SK-N-SH treated with all-trans-retinoic acid at 6 μM for 48 hours (cell line): ENCODE results near the gene SEC24D.

Experiments
- ATAC-seq: fragments of 200-7000 bp; cut with Tn5 transposase; 3 replicates; pipeline ENCODE4 v1.9.1; 2020; ENCODE audit warnings: mild to moderate bottlenecking, moderate library complexity
- ARNTL ChIP-seq: fragments of 450-650 bp; formaldehyde crosslinking; IDR thresholded peaks from 2 replicates; pipeline ENCODE4 v1.5.0; 2020; ENCODE audit warnings: low read depth, mild to moderate bottlenecking, moderate library complexity, borderline replicate concordance
- BACH2 ChIP-seq: fragments of 250-450 bp; sonication (Bioruptor Pico); IDR thresholded peaks from 2 replicates; pipeline ENCODE4 v1.9.0; 2021; ENCODE audit warnings: mild to moderate bottlenecking, borderline replicate concordance
- CSRNP3 ChIP-seq: fragments of 250-450 bp; sonication (Bioruptor Pico); IDR thresholded peaks from 2 replicates; pipeline ENCODE4 v1.5.1; 2021; ENCODE audit warnings: mild to moderate bottlenecking, moderate library complexity
- ESRRG ChIP-seq: fragments of 250-450 bp; sonication (Bioruptor Pico); IDR thresholded peaks from 2 replicates; pipeline ENCODE4 v1.6.1; 2021; ENCODE audit warnings: mild to moderate bottlenecking
- GLIS3 ChIP-seq: fragments of 250-450 bp; sonication (Bioruptor Pico); IDR thresholded peaks from 2 replicates; pipeline ENCODE4 v1.5.0; 2020; ENCODE audit warnings: mild to moderate bottlenecking, moderate library complexity
- ISL1 ChIP-seq: fragments of 250-450 bp; sonication (Bioruptor Pico); IDR thresholded peaks from 2 replicates; pipeline ENCODE4 v2.1.2; 2022; ENCODE audit warnings: mild to moderate bottlenecking, moderate library complexity
- OSR1 ChIP-seq: fragments of 250-450 bp; sonication (Bioruptor Pico); IDR thresholded peaks from 2 replicates; pipeline ENCODE4 v1.8.0; 2022; ENCODE audit warnings: moderate library complexity, mild to moderate bottlenecking, inconsistent platforms
- PATZ1 ChIP-seq: fragments of 250-450 bp; sonication (Bioruptor Pico); IDR thresholded peaks from 2 replicates; pipeline ENCODE4 v1.8.0; 2020; ENCODE audit warnings: mild to moderate bottlenecking, moderate library complexity, borderline replicate concordance
- POU6F1 ChIP-seq: fragments of 250-450 bp; sonication (Bioruptor Pico); IDR thresholded peaks from 2 replicates; pipeline ENCODE4 v1.8.0; 2021; ENCODE audit warnings: low read depth, mild to moderate bottlenecking, moderate library complexity, borderline replicate concordance
- PPARA ChIP-seq: fragments of 250-450 bp; sonication (Bioruptor Pico); IDR thresholded peaks from 2 replicates; pipeline ENCODE4 v1.5.0; 2020; ENCODE audit warnings: mild to moderate bottlenecking, borderline replicate concordance
- RARB ChIP-seq: fragments of 250-450 bp; sonication (Bioruptor Pico); IDR thresholded peaks from 2 replicates; pipeline ENCODE4 v1.8.0; 2021; ENCODE audit warnings: mild to moderate bottlenecking, moderate library complexity
- SNAI2 ChIP-seq: fragments of 250-450 bp; sonication (Bioruptor Pico); IDR thresholded peaks from 2 replicates; pipeline ENCODE4 v1.5.0; 2020; ENCODE audit warnings: mild to moderate bottlenecking, moderate library complexity
- TSHZ2 ChIP-seq: fragments of 250-450 bp; sonication (Bioruptor Pico); IDR thresholded peaks from 2 replicates; pipeline ENCODE4 v1.5.0; 2020; ENCODE audit warnings: mild to moderate bottlenecking, moderate library complexity
- ZC3H10 ChIP-seq: fragments of 250-450 bp; sonication (Bioruptor Pico); IDR thresholded peaks from 2 replicates; pipeline ENCODE4 v1.5.1; 2021; ENCODE audit warnings: mild to moderate bottlenecking, moderate library complexity
- ZFP3 ChIP-seq: fragments of 250-450 bp; sonication (Bioruptor Pico); IDR thresholded peaks from 2 replicates; pipeline ENCODE4 v1.5.0; 2020; ENCODE audit warnings: mild to moderate bottlenecking, moderate library complexity
- ZNF565 ChIP-seq: fragments of 450-650 bp; formaldehyde crosslinking; conservative IDR thresholded peaks from 2 replicates; pipeline ENCODE4 v1.5.0; 2020; ENCODE audit warnings: low read depth, mild to moderate bottlenecking, moderate library complexity
- ZNF70 ChIP-seq: fragments of 450-650 bp; formaldehyde crosslinking; IDR thresholded peaks from 2 replicates; pipeline ENCODE4 v1.5.0; 2020; ENCODE audit warnings: mild to moderate bottlenecking, moderate library complexity

SEC24D gene

DNA sequence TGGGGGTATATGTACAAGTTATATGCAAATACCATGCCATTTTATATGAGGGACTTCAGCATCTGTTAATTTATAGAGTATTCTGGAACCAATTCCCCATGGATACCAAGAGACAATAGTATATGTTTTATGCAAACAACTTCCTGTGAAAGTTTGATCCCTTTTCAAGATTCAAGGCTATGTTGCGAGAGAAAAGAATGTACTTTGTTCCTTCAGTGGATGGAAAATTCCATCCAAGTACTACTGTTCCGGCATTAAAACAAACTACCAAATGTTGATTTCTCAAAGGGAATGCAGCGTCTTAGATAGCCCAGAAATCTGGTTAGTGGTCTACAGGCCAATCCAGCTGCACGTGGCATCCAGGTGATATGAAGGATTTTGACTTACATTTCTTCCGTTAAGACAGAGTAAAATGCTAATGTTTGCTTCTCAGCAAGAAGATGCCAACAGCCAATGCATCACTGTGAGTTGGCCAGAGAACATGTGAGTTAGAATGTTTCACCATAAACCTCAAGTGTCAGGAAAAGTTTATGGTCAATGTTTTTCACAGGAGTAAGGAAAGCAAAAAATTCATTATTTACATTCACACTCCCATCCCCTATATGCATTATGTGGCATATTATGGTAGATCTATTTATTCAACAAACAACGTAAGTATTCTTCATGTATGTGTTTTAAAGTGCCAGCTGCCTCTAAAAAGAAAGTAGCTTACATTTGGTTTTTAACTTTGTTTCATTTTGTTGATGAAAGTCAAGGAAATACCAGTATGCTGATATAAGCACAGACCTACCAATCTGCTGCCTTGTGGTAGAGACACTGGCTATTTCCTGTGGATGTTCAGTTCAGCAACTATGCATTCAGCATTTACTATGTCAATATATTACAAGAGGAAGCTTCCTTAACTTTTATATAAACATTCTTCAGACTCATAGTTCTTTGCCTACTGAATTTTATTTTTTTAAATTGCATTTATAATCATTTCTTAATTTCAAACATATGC is 106.3 kb downstream of the SEC24D start:
- TF ChIP-seq ARNTL (no peak), ZNF565 (CRISPR knock-in tag) (no peak), ZFP3 (CRISPR knock-in tag) (no peak), TSHZ2 (CRISPR knock-in tag) (no peak), OSR1 (no peak), PPARA (no peak), POU6F1 (CRISPR knock-in tag) (no peak), ZC3H10 (CRISPR knock-in tag) (no peak), PATZ1 (CRISPR knock-in tag) (no peak), ISL1 (CRISPR knock-in tag) (no peak), ZNF70 (CRISPR knock-in tag) (no peak), GLIS3 (no peak), CSRNP3 (CRISPR knock-in tag) (no peak), SNAI2 (CRISPR knock-in tag) (no peak)

GRCh38 chr4:118727360-118727759 is 108.6 kb downstream of the SEC24D start:
- no peak for ATAC-seq
- TF ChIP-seq PATZ1 (CRISPR knock-in tag) (no peak), POU6F1 (CRISPR knock-in tag) (no peak), ZNF70 (CRISPR knock-in tag) (no peak), ARNTL (no peak), ESRRG (CRISPR knock-in tag) (no peak), GLIS3 (no peak), CSRNP3 (CRISPR knock-in tag) (no peak), BACH2 (no peak), ZNF565 (CRISPR knock-in tag) (no peak), RARB (no peak), ZC3H10 (CRISPR knock-in tag) (no peak), TSHZ2 (CRISPR knock-in tag) (no peak)

More for the DNA sequence above, 106.3 kb downstream of the SEC24D start:
- ATAC-seq, result no peak; the same call in 2 of the 3 replicates
